SK-N-SH treated with all-trans-retinoic acid at 6 μM for 48 hours (cell line): ENCODE measurements around the gene ITM2C.

Experiments
- ARNTL ChIP-seq: fragments of 450-650 bp; formaldehyde crosslinking; IDR thresholded peaks from 2 replicates; pipeline ENCODE4 v1.5.0; 2020; ENCODE audit warnings: low read depth, mild to moderate bottlenecking, moderate library complexity, borderline replicate concordance
- CSDC2 ChIP-seq: fragments of 250-450 bp; sonication (Bioruptor Pico); IDR thresholded peaks from 2 replicates; pipeline ENCODE4 v1.5.0; 2020; ENCODE audit warnings: mild to moderate bottlenecking, moderate library complexity
- ESRRG ChIP-seq: fragments of 250-450 bp; sonication (Bioruptor Pico); IDR thresholded peaks from 2 replicates; pipeline ENCODE4 v1.6.1; 2021; ENCODE audit warnings: mild to moderate bottlenecking
- PPARA ChIP-seq: fragments of 250-450 bp; sonication (Bioruptor Pico); IDR thresholded peaks from 2 replicates; pipeline ENCODE4 v1.5.0; 2020; ENCODE audit warnings: mild to moderate bottlenecking, borderline replicate concordance
- ZFP3 ChIP-seq: fragments of 250-450 bp; sonication (Bioruptor Pico); IDR thresholded peaks from 2 replicates; pipeline ENCODE4 v1.5.0; 2020; ENCODE audit warnings: mild to moderate bottlenecking, moderate library complexity
- ZNF70 ChIP-seq: fragments of 450-650 bp; formaldehyde crosslinking; IDR thresholded peaks from 2 replicates; pipeline ENCODE4 v1.5.0; 2020; ENCODE audit warnings: mild to moderate bottlenecking, moderate library complexity
- ZNF8 ChIP-seq: fragments of 450-650 bp; formaldehyde crosslinking; IDR thresholded peaks from 2 replicates; pipeline ENCODE4 v1.5.0; 2020; ENCODE audit warnings: mild to moderate bottlenecking, moderate library complexity
- TF ChIP-seq, protein P1 (sequence below): fragments of 250-450 bp; sonication (Bioruptor Pico); IDR thresholded peaks from 2 replicates; pipeline ENCODE4 v1.8.0; 2020; ENCODE audit warnings: mild to moderate bottlenecking, moderate library complexity, borderline replicate concordance

DNA sequence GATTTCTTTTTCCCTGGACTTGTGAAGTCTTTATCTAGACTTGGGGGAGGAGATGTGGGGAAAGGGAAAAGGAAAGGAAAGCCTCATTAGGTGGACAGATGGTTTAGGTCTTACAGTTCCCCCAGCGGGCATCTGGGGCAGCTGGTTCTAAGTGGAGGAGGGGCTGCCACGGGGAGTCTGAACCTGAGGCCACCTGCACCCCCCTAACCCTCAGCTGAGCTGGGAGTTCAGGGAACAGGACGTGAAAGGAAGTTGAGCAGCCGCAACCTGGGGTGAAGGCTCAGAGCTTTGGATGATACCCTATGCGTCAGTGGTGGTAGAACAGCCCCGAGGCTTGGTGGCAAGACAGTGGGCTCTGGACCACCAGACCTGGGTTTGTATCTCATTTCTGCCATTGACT lies 26.8 kb downstream of the ITM2C start:
- TF ChIP-seq ARNTL (CRISPR knock-in tag) (no peak), ZFP3 (CRISPR knock-in tag) (no peak), ESRRG (CRISPR knock-in tag) (no peak), CSDC2 (no peak), ZNF8 (CRISPR knock-in tag) (no peak), PPARA (CRISPR knock-in tag) (no peak), ZNF70 (no peak)
- TF ChIP-seq, protein P1, sequence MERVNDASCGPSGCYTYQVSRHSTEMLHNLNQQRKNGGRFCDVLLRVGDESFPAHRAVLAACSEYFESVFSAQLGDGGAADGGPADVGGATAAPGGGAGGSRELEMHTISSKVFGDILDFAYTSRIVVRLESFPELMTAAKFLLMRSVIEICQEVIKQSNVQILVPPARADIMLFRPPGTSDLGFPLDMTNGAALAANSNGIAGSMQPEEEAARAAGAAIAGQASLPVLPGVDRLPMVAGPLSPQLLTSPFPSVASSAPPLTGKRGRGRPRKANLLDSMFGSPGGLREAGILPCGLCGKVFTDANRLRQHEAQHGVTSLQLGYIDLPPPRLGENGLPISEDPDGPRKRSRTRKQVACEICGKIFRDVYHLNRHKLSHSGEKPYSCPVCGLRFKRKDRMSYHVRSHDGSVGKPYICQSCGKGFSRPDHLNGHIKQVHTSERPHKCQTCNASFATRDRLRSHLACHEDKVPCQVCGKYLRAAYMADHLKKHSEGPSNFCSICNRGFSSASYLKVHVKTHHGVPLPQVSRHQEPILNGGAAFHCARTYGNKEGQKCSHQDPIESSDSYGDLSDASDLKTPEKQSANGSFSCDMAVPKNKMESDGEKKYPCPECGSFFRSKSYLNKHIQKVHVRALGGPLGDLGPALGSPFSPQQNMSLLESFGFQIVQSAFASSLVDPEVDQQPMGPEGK (CRISPR knock-in tag), result no peak
